ENCODE results near the gene CCL22. TPM values are rescaled to one million over a fixed set of nuclear protein-coding genes. Genes with fewer than 3 reads are reported as not detected.

Gene CCL22
- total and polyA plus RNA-seq, 4 experiments from 2014 or later: 0.26 TPM; not detected in 3

DNA sequence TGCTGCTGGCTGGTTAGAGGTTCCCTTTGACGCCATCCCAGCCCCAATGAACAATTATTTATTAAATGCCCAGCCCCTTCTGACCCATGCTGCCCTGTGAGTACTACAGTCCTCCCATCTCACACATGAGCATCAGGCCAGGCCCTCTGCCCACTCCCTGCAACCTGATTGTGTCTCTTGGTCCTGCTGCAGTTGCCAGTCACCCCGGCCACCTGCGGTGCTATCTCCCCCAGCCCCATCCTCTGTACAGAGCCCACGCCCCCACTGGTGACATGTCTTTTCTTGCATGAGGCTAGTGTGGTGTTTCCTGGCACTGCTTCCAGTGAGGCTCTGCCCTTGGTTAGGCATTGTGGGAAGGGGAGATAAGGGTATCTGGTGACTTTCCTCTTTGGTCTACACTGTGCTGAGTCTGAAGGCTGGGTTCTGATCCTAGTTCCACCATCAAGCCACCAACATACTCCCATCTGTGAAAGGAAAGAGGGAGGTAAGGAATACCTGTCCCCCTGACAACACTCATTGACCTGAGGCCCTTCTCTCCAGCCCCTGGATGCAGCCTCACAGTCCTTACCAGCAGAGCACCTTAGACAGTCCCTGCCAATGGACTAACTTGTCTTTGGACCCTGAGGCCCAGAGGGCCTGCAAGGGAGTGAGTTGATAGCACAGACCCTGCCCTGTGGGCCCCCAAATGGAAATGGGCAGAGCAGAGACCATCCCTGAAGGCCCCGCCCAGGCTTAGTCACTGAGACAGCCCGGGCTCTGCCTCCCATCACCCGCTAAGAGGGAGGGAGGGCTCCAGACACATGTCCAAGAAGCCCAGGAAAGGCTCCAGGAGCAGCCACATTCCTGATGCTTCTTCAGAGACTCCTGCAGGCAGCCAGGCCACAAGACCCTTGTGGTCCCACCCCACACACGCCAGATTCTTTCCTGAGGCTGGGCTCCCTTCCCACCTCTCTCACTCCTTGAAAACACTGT is 25.0 kb downstream of the CCL22 start:
- POLR2A ChIA-PET (ENCODE audit: partially characterized antibody): no interaction called here
- Histone ChIP-seq H3K27ac (ENCODE audit: low read depth, low read length) (no peak overlapping the region), H3K27me3 (ENCODE audit: insufficient read depth, low read length) (no peaks in the 10 kb centered on the region), H3K36me3 (ENCODE audit: insufficient read depth, low read length) (no peaks in the 10 kb centered on the region), H3K4me3 (ENCODE audit: low read length in 2 of 2) (no peak overlapping the region), H3K9me3 (ENCODE audit: control insufficient read depth in 1 of 2, low read length in 2 of 2) (no peaks in the 10 kb centered on the region), H3K4me1 (ENCODE audit: insufficient read depth, low read length) (no peaks in the 10 kb centered on the region)
- CTCF ChIA-PET (ENCODE audit: partially characterized antibody): interaction anchor here (0.6 kb wide), 1 partner anchor 8 kb away, joined by 3 read pairs; no protein-coding TSS in a partner anchor
- H3K27ac Mint-ChIP-seq: no peak overlapping the region
- no peak for DNase-seq
- no peaks in the 10 kb centered on the region for H3K27me3 Mint-ChIP-seq
- H3K36me3 Mint-ChIP-seq: no peaks in the 10 kb centered on the region
- intact Hi-C loops (cut with micrococcal nuclease): no loop called here
- H3K9me3 Mint-ChIP-seq: no peaks in the 10 kb centered on the region
- H3K4me1 Mint-ChIP-seq: peaks cover 0 to 6% (median 0%) of the 10 kb centered on the region in 4 donors
- no peak overlapping the region for H3K4me3 Mint-ChIP-seq

DNA sequence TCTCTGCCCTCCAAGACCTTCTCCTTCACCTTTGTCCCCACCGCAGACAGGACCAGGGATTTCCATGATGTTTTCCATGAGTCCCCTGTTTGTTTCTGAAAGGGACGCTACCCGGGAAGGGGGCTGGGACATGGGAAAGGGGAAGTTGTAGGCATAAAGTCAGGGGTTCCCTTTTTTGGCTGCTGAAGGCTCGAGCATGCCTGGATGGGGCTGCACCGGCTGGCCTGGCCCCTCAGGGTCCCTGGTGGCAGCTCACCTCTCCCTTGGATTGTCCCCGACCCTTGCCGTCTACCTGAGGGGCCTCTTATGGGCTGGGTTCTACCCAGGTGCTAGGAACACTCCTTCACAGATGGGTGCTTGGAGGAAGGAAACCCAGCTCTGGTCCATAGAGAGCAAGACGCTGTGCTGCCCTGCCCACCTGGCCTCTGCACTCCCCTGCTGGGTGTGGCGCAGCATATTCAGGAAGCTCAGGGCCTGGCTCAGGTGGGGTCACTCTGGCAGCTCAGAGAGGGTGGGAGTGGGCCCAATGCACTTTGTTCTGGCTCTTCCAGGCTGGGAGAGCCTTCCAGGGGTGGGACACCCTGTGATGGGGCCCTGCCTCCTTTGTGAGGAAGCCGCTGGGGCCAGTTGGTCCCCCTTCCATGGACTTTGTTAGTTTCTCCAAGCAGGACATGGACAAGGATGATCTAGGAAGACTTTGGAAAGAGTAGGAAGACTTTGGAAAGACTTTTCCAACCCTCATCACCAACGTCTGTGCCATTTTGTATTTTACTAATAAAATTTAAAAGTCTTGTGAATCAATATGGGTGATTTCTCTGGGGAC is 25.9 kb downstream of the CCL22 start:
- Mint-ChIP-seq H3K4me3 (no peak overlapping the region), H3K36me3 (no peaks in the 10 kb centered on the region), H3K4me1 (peaks cover 0 to 6% (median 0%) of the 10 kb centered on the region in 4 donors), H3K9me3 (no peaks in the 10 kb centered on the region), H3K27me3 (peaks cover 0 to 2% of the 10 kb centered on the region in 2 donors), H3K27ac (no peak overlapping the region)
- no peak for DNase-seq
- CTCF ChIA-PET (ENCODE audit: partially characterized antibody): no interaction called here
- H3K9me3 ChIP-seq (ENCODE audit: control insufficient read depth in 1 of 2, low read length in 2 of 2): no peaks in the 10 kb centered on the region
- H3K4me1 ChIP-seq (ENCODE audit: insufficient read depth, low read length): no peaks in the 10 kb centered on the region
- H3K36me3 ChIP-seq (ENCODE audit: insufficient read depth, low read length): no peaks in the 10 kb centered on the region
- H3K4me3 ChIP-seq (ENCODE audit: low read length in 2 of 2): no peak overlapping the region
- intact Hi-C loops (cut with micrococcal nuclease): no loop called here
- no peaks in the 10 kb centered on the region for H3K27me3 ChIP-seq (ENCODE audit: insufficient read depth, low read length)
- POLR2A ChIA-PET (ENCODE audit: partially characterized antibody): no interaction called here
- H3K27ac ChIP-seq (ENCODE audit: low read depth, low read length): no peak overlapping the region

DNA sequence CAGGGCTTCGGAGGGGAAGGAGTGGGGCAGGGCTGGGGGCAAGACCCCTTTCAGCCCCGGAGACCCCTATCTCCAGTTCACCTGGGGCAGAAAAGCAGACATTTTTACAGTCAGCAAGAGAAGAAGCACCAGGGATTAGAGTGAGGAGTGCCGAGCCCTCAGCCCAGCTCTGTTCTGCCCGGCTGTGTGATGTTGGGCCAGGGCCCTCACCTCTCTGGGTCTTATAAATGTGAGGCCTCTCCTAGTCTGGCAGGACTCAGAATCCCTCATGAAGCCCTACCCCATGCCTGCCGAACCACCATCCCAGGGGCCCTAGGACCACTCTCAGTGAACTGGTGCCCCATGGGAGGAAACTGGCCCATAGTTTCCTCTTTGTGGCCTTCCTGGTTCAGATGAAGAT is 26.5 kb downstream of the CCL22 start:
- H3K27me3 ChIP-seq (ENCODE audit: insufficient read depth, low read length): no peaks in the 10 kb centered on the region
- Mint-ChIP-seq H3K4me3 (no peak overlapping the region), H3K4me1 (peaks cover 0 to 6% (median 0%) of the 10 kb centered on the region in 4 donors), H3K36me3 (no peaks in the 10 kb centered on the region), H3K27ac (no peak overlapping the region), H3K9me3 (no peaks in the 10 kb centered on the region), H3K27me3 (peaks cover 0 to 2% of the 10 kb centered on the region in 2 donors)
- ChIA-PET CTCF (ENCODE audit: partially characterized antibody) (no interaction called here), POLR2A (ENCODE audit: partially characterized antibody) (no interaction called here)
- intact Hi-C loops (cut with micrococcal nuclease): no loop called here
- no peaks in the 10 kb centered on the region for H3K4me1 ChIP-seq (ENCODE audit: insufficient read depth, low read length)
- no peak for DNase-seq
- no peaks in the 10 kb centered on the region for H3K36me3 ChIP-seq (ENCODE audit: insufficient read depth, low read length)
- no peak overlapping the region for H3K27ac ChIP-seq (ENCODE audit: low read depth, low read length)
- H3K4me3 ChIP-seq (ENCODE audit: low read length in 2 of 2): no peak overlapping the region
- no peaks in the 10 kb centered on the region for H3K9me3 ChIP-seq (ENCODE audit: control insufficient read depth in 1 of 2, low read length in 2 of 2)

DNA sequence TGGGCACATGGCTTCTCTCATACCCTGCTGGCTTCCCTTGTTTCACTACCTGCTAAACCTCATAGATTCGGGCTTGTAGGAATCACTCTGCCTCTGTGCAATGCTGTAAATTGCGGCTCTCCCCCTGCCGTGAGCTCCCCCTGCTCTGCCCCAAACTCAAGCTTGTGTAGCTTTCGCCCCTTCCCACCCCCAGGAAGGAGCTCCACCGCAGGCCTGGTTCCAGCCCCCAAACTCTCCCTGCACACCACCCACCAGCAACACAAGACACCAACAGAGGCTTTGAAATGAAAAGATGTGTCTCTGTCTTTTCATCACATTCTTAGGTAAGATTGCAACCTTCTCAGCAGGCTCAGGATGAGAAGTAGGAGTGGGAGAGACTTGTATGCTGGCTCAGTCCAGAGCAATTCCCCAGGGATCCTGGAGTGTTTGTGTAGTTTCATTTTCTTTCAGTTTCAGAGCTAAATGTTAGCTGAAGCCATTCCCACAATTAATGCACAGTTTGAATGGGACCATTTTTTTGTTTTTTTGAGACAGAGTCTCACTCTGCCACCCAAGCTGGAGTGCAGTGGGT is 27.9 kb downstream of the CCL22 start:
- H3K4me1 ChIP-seq (ENCODE audit: insufficient read depth, low read length): no peaks in the 10 kb centered on the region
- no peak overlapping the region for H3K4me3 Mint-ChIP-seq
- H3K27ac Mint-ChIP-seq: peak overlapping the region in 1 of 7 donors; percentile 17
- intact Hi-C loops (cut with micrococcal nuclease): no loop called here
- H3K4me1 Mint-ChIP-seq: peaks cover 0 to under 1% (median 0%) of the 10 kb centered on the region in 4 donors
- H3K36me3 Mint-ChIP-seq: no peaks in the 10 kb centered on the region
- peaks cover 0 to 2% of the 10 kb centered on the region in 2 donors for H3K27me3 Mint-ChIP-seq
- no peak overlapping the region for H3K4me3 ChIP-seq (ENCODE audit: low read length in 2 of 2)
- DNase-seq: no peak
- H3K27ac ChIP-seq (ENCODE audit: low read depth, low read length): no peak overlapping the region
- no peaks in the 10 kb centered on the region for H3K36me3 ChIP-seq (ENCODE audit: insufficient read depth, low read length)
- ChIA-PET POLR2A (ENCODE audit: partially characterized antibody) (no interaction called here), CTCF (ENCODE audit: partially characterized antibody) (interaction anchor here (0.7 to 0.9 kb wide), 2 partner anchors 30 to 72 kb away, joined by 3 read pairs; no protein-coding TSS in a partner anchor)
- no peaks in the 10 kb centered on the region for H3K27me3 ChIP-seq (ENCODE audit: insufficient read depth, low read length)
- H3K9me3 ChIP-seq (ENCODE audit: control insufficient read depth in 1 of 2, low read length in 2 of 2): no peaks in the 10 kb centered on the region
- no peaks in the 10 kb centered on the region for H3K9me3 Mint-ChIP-seq

DNA sequence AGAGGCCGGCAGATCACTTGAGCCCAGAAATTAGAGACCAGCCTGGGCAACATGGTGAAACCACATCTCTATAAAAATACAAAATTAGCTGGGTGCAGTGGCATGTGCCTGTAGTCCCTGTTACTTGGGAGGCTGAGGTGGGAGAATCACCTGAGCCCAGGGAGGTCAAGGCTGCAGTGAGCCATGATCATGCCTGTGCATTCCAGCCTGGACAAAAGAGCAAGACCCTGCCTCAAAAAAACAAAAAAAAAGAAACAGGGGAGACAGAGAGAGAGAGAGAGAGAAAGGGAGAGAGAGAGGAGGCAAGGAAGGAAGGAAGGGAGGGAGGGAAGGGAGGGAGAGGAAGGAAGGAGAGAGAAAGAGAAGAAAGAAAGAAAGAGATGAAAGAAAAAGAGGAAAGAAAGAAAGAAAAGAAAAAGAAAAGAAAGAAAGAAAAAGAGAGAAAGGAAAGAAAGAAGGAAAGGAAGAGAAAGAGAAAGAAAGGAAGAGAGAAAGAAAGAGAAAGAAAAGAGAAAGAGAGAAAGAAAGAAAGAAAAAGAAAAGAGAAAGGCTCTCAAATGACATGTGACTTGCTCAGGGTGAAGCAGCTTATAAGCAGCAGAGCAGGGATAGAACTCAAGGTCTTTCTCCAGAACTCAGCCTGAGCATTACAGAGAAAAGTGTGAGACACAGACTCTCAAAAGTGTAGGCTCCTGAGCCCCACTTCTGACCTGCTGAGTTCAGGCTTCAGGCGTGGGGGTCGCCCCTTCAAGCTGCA is 29.2 kb downstream of the CCL22 start:
- Mint-ChIP-seq H3K4me3 (no peak overlapping the region), H3K4me1 (no peaks in the 10 kb centered on the region), H3K9me3 (no peaks in the 10 kb centered on the region), H3K27me3 (peaks cover 0 to 2% of the 10 kb centered on the region in 2 donors), H3K36me3 (no peaks in the 10 kb centered on the region), H3K27ac (no peak overlapping the region)
- H3K27me3 ChIP-seq (ENCODE audit: insufficient read depth, low read length): no peaks in the 10 kb centered on the region
- no peak overlapping the region for H3K27ac ChIP-seq (ENCODE audit: low read depth, low read length)
- H3K4me1 ChIP-seq (ENCODE audit: insufficient read depth, low read length): no peaks in the 10 kb centered on the region
- intact Hi-C loops (cut with micrococcal nuclease): no loop called here
- DNase-seq: no peak
- CTCF ChIA-PET (ENCODE audit: partially characterized antibody): no interaction called here
- no peaks in the 10 kb centered on the region for H3K36me3 ChIP-seq (ENCODE audit: insufficient read depth, low read length)
- no peaks in the 10 kb centered on the region for H3K9me3 ChIP-seq (ENCODE audit: control insufficient read depth in 1 of 2, low read length in 2 of 2)
- no peak overlapping the region for H3K4me3 ChIP-seq (ENCODE audit: low read length in 2 of 2)
- POLR2A ChIA-PET (ENCODE audit: partially characterized antibody): no interaction called here

DNA sequence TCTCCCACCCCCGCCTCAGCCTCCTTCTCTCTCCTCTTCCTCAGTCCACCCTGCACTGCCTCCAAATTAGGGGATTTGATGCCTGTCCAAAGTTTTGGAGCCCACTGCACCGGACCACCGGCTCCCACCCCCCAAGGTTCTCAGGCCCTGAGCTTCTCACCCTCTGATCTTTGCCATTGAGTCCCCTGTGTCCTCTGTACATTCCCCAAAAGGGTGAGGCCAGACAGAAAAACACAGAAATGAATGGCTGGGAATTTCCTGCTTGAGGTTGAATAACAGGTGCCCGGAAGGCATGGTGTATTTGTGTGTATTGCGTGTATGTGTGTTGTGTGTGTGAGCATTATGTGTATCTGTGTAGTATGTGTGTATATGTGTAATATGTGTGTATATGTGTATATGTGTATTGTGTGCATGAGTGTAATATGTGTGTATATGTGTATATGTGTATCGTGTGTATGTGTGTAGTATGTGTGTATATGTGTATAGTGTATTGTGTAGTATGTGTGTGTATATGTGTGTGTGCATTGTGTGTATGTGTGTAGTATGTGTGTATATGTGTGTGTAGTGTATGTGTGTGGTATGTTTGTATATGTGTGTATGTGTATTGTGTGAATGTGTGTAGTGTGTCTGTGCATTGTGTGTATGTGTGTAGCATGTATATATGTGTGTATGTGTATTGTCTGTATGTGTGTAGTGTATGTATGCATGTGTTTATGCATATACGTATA is 29.9 kb downstream of the CCL22 start:
- H3K9me3 Mint-ChIP-seq: no peaks in the 10 kb centered on the region
- no peak overlapping the region for H3K27ac ChIP-seq (ENCODE audit: low read depth, low read length)
- H3K4me1 ChIP-seq (ENCODE audit: insufficient read depth, low read length): no peaks in the 10 kb centered on the region
- H3K27ac Mint-ChIP-seq: no peak overlapping the region
- H3K27me3 Mint-ChIP-seq: peaks cover 0 to 2% of the 10 kb centered on the region in 2 donors
- no peak overlapping the region for H3K4me3 ChIP-seq (ENCODE audit: low read length in 2 of 2)
- no peaks in the 10 kb centered on the region for H3K4me1 Mint-ChIP-seq
- H3K4me3 Mint-ChIP-seq: no peak overlapping the region
- POLR2A ChIA-PET (ENCODE audit: partially characterized antibody): no interaction called here
- no peaks in the 10 kb centered on the region for H3K27me3 ChIP-seq (ENCODE audit: insufficient read depth, low read length)
- DNase-seq: no peak
- H3K36me3 Mint-ChIP-seq: no peaks in the 10 kb centered on the region
- H3K36me3 ChIP-seq (ENCODE audit: insufficient read depth, low read length): no peaks in the 10 kb centered on the region
- H3K9me3 ChIP-seq (ENCODE audit: control insufficient read depth in 1 of 2, low read length in 2 of 2): no peaks in the 10 kb centered on the region
- intact Hi-C loops (cut with micrococcal nuclease): no loop called here
- CTCF ChIA-PET (ENCODE audit: partially characterized antibody): no interaction called here

Data from CD4-positive, alpha-beta memory T cell (primary cell).